Vagina (tissue), 2 donors: ENCODE results near the gene ENTPD3.

Source experiments
- POLR2A ChIP-seq, 2 donors: fragments of 450-650 bp; IDR thresholded peaks; one replicate each; pipeline ENCODE4 v1.6.1; 2017; ENCODE audit warnings: antibody characterized with exemption in 2 of 2, mild to moderate bottlenecking in 2 of 2, moderate library complexity in 2 of 2
- POLR2AphosphoS5 ChIP-seq, 2 donors: sonication (generic); formaldehyde crosslinking; IDR thresholded peaks; one replicate each; pipeline ENCODE4 v1.9.0; 2017; ENCODE audit warnings: antibody characterized with exemption in 2 of 2, mild to moderate bottlenecking in 2 of 2, low read depth in 1 of 2; ENCODE audit not compliant: insufficient read depth in 1 of 2
- TF ChIP-seq, protein P1 (sequence below), 3 experiments: fragments of 450-650 bp in 2 of 3; fragments of 200-600 bp in 1 of 3; sonication (generic) in 1 of 3; IDR thresholded peaks; one replicate each; pipeline ENCODE4 v1.5.1; 2017 to 2019; ENCODE audit warnings: antibody characterized with exemption in 3 of 3, mild to moderate bottlenecking in 2 of 3, moderate library complexity in 2 of 3

GRCh38 chr3:40465456-40465855, 78.5 kb downstream of the ENTPD3 start:
- TF ChIP-seq, protein P1, sequence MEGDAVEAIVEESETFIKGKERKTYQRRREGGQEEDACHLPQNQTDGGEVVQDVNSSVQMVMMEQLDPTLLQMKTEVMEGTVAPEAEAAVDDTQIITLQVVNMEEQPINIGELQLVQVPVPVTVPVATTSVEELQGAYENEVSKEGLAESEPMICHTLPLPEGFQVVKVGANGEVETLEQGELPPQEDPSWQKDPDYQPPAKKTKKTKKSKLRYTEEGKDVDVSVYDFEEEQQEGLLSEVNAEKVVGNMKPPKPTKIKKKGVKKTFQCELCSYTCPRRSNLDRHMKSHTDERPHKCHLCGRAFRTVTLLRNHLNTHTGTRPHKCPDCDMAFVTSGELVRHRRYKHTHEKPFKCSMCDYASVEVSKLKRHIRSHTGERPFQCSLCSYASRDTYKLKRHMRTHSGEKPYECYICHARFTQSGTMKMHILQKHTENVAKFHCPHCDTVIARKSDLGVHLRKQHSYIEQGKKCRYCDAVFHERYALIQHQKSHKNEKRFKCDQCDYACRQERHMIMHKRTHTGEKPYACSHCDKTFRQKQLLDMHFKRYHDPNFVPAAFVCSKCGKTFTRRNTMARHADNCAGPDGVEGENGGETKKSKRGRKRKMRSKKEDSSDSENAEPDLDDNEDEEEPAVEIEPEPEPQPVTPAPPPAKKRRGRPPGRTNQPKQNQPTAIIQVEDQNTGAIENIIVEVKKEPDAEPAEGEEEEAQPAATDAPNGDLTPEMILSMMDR (IDR thresholded peaks at IDR 0.05), result no peak
- TF ChIP-seq POLR2AphosphoS5 (IDR thresholded peaks at IDR 0.05; ENCODE audit: insufficient read depth in 1 of 2, low read depth in 1 of 2) (no peak), POLR2A (IDR thresholded peaks at IDR 0.05) (no peak)
